ENCODE results near the gene FAM76B. TPM values are rescaled to one million over a fixed set of nuclear protein-coding genes. Genes with fewer than 3 reads are reported as not detected.
A peak's percentile ranks its signal among the peaks of the same experiment; 100 is the strongest.
"Not testable (repeated sequence)": the region's sequence is repeated elsewhere in the genome, so short reads cannot be mapped to it uniquely, and the experiment has no call there.

FAM76B gene
- 21.2 and 40.2 TPM in 2 replicates for total RNA-seq

DNA sequence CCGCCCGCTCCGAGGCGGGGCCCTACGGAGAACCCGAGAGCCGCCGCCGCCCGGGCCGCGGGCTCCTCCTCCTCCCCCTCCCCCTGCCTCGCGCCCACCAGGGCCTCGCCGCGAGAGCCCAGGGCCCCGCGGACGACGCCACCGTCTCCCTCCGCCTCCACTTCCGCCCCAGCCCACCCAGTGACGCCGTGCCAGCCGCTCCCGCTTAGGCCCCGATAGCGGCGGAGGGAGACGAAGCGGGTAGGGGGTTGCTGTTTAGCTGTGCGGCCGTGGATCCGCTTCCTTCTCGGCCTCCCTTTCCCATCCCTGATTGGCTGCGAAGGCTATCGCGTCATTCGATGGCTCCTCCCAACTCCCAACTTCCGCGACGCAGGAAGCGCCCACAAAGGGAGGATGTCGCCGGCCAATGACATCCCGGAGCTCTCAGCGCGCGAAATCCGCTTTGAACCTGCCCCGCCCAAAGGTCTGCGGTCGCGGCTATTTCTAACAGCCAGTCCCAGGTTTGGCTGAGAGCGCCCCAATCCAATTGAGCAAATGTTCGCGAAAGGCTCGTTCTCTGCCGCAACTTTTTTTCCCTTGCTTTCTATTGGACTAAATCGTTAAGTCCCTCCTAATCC lies at the start of gene FAM76B:
FAM76B (minus strand) TSS at position 277 of the 617 bp plus-strand sequence. CDS start 304 bp downstream, outside the sequence.
- DNase-seq (ENCODE audit: low read depth), result peak; percentile 97

DNA sequence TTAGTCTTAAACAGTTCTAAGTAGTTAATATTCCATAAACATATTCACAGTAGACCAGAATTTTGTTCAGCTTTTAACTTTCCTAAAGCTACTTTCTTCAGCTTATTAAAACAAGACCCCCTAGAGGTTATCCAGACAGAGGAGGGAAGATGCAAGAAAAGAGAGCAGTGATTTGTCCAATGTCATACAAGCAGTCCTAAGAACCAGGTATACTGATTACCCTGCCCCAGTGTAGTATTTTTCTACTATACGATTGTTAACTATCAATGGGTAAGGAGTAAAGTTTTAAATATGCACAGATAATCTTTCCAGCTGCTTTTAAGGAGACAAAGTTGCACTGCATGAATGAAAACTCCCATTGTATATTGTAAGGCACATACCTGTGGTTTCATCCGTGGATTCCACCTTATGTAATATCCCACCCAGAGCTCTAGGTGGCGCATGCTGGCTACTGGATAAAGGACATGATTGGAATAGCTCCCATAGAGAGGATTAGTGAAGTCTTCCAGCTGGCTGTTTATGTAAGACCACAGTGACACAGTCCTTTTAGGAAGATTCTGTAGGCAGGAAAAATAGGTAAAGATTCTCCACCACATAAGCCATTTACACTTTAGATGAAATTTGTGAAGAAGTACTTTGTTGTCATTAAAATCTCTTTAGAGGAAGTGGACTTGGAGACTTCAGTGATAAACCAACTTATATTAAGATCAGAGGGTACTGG lies 46.3 kb upstream of the FAM76B start:
- peak; percentile 85 for DNase-seq (ENCODE audit: low read depth)

DNA sequence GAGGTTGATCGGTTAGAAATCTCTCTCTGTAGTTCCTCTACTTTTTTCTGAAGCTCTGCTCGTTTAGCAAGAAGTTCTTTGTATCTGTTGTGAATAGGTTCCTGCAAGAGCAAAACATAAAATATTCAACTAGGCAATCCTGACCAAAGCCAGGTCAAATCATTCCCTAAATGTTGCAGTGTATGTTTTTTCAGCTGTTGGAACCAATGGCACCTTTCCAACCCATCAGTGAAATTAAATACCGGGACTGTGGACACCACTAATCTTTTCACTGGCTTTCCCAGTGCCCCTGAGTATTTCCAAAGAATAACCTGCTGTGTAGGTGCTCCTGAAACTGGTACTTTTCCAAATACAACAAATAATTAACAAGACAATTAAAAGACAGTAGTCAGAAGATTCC lies 45.8 kb upstream of the FAM76B start:
- no peak for DNase-seq (ENCODE audit: low read depth)

- no peak for DNase-seq (ENCODE audit: low read depth)
Measured at GRCh38 chr11:95833378-95833777, 43.8 kb upstream of the FAM76B start.

DNA sequence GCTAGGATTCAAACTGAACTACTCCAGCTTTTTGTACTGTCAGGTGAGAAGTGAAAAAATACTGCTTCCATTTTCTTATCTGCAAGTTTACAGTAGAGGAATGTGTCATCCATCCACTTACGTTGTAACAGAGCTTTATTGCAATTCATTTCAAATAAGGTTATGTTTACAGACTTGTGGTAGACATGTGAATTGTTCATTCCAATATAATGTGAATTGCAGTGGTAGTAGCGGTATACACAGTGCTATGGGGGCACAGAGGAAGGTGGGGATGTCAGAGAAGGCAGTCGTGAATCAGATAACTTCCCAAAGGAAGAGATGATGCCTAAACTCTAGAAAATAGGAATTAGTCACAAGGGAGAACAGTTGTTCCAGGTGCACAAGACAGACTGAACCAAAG lies 43.2 kb upstream of the FAM76B start:
- no peak for DNase-seq (ENCODE audit: low read depth)

DNA sequence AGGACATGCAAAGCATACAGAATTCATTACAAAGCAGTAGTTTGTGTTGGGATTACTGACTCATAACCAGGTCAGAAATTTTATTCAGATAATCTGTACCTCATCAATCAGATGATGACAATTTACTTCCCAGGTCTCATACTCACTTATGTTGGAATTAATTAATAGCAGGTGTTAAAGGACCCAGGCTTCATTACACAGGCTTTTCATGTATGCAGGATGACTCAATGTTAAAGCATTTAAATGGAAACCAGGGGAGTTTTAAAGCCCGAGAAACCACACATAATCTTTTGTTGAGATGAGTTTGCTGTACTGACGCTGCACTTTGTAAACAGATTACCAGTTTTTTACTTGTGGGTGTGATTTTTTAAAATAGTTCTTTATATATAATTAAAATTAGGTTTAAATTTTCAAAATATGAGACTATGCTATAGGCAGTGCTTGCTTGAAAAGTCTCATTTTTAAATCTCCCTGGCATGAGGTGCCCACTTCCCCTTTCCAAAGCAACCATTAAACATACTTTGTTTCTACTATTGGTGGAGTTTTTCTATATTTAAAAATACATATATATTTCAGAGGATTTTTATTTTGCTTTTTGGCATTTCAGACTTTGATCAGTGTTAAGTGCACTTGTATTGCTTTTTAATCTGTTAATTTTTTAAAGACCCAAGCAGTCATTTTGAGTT lies 41.8 kb upstream of the FAM76B start:
- DNase-seq (ENCODE audit: low read depth), result peak; percentile 92

DNA sequence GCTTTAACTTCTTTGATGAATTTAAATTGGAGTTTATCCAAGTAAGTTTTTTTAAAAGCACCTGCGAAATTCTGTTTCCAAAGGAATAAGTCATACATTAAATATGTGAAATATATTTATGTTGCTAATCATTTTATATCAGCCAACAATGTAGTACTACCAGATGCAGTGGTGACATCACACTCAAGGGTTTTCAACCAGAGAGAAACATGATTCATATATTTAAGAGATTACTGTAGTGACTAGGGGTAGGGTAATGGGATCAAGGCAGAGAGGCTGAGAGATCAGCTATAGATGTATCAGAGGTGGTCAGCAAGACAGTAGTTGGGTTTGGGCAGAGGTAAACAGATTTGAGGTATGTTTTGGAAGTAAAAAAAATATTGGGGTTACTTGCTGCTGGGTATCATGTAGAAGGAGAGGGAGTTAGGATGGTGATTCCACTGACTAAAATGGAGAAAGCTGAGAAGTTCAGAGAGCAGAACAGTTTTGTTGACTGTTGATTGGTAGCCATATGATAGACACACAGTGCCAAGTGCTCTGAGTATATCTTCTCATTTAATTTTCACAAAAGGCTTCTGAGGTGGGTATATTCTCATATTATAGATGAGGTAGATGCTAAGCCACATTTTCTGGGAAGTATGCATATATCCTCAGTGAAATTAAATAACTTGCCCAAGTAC lies 40.1 kb upstream of the FAM76B start:
- no peak for DNase-seq (ENCODE audit: low read depth)

DNA sequence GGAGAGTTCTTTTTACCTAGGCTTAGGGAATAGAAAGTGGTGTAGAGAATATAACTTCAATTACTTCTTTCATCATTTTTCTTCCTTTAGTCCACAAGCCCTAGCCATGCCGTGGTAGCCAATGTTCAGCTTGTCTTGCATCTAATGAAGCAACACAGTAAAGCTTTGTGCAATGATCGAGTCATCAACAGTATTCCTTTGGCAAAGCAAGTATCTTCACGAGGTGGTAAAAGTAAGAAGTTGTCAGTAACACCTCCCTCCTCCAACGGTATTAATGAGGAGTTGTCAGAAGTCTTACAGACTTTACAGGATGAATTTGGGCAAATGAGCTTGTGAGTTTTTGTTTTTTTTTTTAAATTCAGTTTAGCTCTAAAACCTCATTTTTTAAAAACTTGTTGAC lies 38.1 kb upstream of the FAM76B start:
- DNase-seq (ENCODE audit: low read depth), result no peak

- DNase-seq (ENCODE audit: low read depth), result peak; percentile 42
Measured at GRCh38 chr11:95821640-95822039, 32.1 kb upstream of the FAM76B start.

DNA sequence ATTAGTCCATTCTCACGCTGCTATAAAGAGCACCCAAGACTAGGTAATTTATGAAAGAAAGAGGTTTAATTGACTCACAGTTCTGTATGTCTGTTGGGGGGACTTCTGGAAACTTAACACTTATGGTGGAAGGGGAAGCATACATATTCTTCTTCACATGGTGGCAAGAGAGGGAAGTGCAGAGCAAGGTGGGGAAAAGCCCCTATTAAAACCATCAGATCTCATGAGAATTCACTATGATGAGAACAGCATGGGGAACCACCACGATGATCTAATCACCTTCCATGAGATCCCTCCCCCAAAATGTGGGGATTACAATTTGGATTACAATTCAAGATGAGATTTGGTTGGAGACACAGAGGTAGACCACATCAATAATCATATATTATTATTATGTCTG lies 26.5 kb upstream of the FAM76B start:
- DNase-seq (ENCODE audit: low read depth), result no peak

GRCh38 chr11:95811052-95811451 lies 21.5 kb upstream of the FAM76B start:
- DNase-seq (ENCODE audit: low read depth), result not testable (repeated sequence)

DNA sequence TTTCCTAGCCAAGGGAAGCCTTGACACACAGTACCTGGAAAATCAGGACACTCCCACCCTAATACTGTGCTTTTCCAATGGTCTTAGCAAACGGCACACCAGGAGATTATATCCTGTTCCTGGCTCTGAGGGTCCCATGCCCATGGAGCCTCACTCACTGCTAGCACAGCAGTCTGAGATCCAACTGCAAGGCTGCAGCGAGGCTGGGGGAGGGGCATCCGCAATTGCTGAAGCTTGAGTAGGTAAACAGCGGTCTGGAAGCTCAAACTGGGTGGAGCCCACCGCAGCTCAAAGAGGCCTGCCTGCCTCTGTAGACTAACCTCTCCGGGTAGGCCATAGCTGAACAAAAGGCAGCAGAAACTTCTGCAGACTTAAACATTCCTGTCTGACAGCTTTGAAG lies 16.9 kb upstream of the FAM76B start:
- not testable (repeated sequence) for DNase-seq (ENCODE audit: low read depth)

GRCh38 chr11:95805869-95806268 lies 16.3 kb upstream of the FAM76B start:
- no peak for DNase-seq (ENCODE audit: low read depth)

DNA sequence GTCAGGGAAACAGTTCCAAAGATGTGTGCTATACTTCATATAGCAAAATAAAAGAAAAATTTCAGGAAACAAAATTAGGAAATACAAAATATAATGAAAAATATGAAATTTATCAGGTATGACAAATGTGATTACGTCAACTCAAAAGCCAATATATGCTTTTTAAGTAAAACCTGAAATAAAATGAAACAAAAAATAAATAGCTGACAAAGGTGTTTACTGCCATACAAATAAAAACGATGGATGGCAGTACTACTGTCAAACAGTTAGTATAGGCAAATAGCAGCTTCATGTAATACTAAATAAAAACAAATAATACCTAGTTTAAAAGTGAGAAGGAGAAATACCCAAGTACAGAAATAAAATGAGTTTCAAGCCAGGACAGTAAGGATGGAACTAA lies 14.4 kb upstream of the FAM76B start:
- no peak for DNase-seq (ENCODE audit: low read depth)

DNA sequence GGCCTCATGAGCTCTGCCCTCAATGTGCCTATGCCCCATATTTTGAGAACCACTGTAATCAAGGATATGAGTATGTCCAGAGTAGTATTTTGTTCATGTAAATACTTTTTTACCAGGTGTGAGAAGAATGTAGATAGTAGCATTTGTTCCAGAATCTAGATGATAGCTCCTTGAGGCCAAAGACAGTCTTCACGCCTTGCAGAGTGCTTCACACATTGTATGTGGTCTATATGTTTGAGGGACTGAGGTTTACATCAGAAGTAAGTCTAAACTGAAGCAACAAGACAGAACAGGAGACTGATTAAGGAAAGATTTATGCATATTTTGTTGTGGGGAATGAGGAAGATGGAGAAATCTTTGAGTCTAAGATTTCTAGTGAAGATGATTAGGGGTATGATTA lies 13.2 kb upstream of the FAM76B start:
- no peak for DNase-seq (ENCODE audit: low read depth)

- no peak for DNase-seq (ENCODE audit: low read depth)
Measured at GRCh38 chr11:95800438-95800837, 10.9 kb upstream of the FAM76B start.

DNA sequence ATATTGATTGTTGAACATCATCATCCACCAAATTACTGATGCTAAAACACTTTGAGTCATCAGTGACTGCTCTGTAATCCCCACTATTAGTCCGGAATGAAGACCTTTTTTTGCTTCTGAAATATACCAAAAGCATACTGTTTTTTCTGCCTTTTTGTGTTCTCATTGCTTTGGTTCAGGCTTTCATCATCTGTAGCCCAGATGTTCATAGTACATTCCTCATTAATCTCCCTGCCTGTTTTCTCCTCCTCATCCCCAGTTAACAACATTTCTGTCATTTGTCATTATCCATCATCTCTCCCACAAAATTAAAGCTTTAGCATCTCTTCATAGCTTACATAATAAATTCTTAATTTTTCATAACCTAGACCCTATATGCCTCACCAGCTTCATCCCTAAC lies 10.0 kb upstream of the FAM76B start:
- DNase-seq (ENCODE audit: low read depth), result no peak

GRCh38 chr11:95796501-95796900 lies 6.9 kb upstream of the FAM76B start:
- no peak for DNase-seq (ENCODE audit: low read depth)

- DNase-seq (ENCODE audit: low read depth), result no peak
Measured at GRCh38 chr11:95795627-95796295, 6.2 kb upstream of the FAM76B start.

DNA sequence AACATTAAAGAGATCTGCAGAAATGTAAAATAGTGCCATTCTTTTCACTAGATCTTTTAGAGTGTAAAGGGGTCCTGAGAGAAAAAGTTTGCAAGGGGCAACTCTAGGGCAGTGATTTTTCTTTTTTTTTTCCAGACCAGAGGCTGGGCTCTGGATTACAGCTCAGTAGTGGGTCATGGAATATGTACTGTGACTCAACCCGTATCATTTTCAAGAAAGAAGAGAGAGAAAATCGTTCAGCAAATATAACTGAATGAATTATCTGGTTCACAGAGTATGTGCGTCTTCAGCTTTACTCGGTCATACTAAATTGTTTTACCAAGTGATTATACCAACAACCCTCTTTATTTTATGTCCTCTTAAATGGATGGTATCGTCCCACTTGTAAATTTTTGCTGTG lies 4.5 kb upstream of the FAM76B start:
- no peak for DNase-seq (ENCODE audit: low read depth)

- no peak for DNase-seq (ENCODE audit: low read depth)
Measured at GRCh38 chr11:95793116-95793515, 3.5 kb upstream of the FAM76B start.

- no peak for DNase-seq (ENCODE audit: low read depth)
Measured at GRCh38 chr11:95792700-95793099, 3.1 kb upstream of the FAM76B start.
